Fibroblast of upper back skin (primary cell): Measurements from ENCODE around the gene TIMM44.
A peak's percentile ranks its signal among the peaks of the same experiment; 100 is the strongest.

Source experiments
- DNase-seq: peaks from one replicate; pipeline ENCODE4 v3.0.0-alpha.2; 2013

TIMM44 gene

GRCh38 chr19:7912697-7913564 lies 30.5 kb downstream of the TIMM44 start:
- no peak for DNase-seq

- DNase-seq = no peak
Observed at GRCh38 chr19:7912144-7912696, 31.2 kb downstream of the TIMM44 start.

- no peak for DNase-seq
Observed at GRCh38 chr19:7911508-7912143, 31.8 kb downstream of the TIMM44 start.

GRCh38 chr19:7910321-7911161 lies 32.9 kb downstream of the TIMM44 start:
- no peak for DNase-seq

GRCh38 chr19:7909471-7910067 lies 33.9 kb downstream of the TIMM44 start:
- no peak for DNase-seq

- DNase-seq = no peak
Observed at GRCh38 chr19:7908742-7909461, 34.6 kb downstream of the TIMM44 start.

- no peak for DNase-seq
Observed at GRCh38 chr19:7908078-7908699, 35.3 kb downstream of the TIMM44 start.

GRCh38 chr19:7907544-7907943 lies 35.9 kb downstream of the TIMM44 start:
- no peak for DNase-seq

GRCh38 chr19:7907122-7907521 lies 36.3 kb downstream of the TIMM44 start:
- DNase-seq = no peak

GRCh38 chr19:7905859-7906258 lies 37.6 kb downstream of the TIMM44 start:
- DNase-seq = no peak

GRCh38 chr19:7905268-7905667 lies 38.2 kb downstream of the TIMM44 start:
- no peak for DNase-seq

- DNase-seq = no peak
Observed at GRCh38 chr19:7904074-7905020, 39.1 kb downstream of the TIMM44 start.

- DNase-seq = peak; percentile 99
Observed at GRCh38 chr19:7903244-7904073, 40.0 kb downstream of the TIMM44 start, which contains the start of gene MAP2K7. Gene MAP2K7 (plus strand): TSS chr19:7903877. CDS start chr19:7903945, 68 bp downstream.

- no peak for DNase-seq
Observed at GRCh38 chr19:7902796-7903243, 40.6 kb downstream of the TIMM44 start.

GRCh38 chr19:7901337-7901736 lies 42.1 kb downstream of the TIMM44 start:
- DNase-seq = no peak

- DNase-seq = no peak
Observed at GRCh38 chr19:7900931-7901330, 42.5 kb downstream of the TIMM44 start.

GRCh38 chr19:7900401-7900870 lies 43.0 kb downstream of the TIMM44 start:
- no peak for DNase-seq

- no peak for DNase-seq
Observed at GRCh38 chr19:7899751-7900378, 43.6 kb downstream of the TIMM44 start.
